ENCODE measurements around the gene ACAP2.

The ACAP2 gene

GRCh38 chr3:195271410-195272243 lies 171.2 kb downstream of the ACAP2 start:
- TF ChIP-seq GATA1 (IDR thresholded peaks at IDR 0.05; ENCODE audit: low read depth, low read length): no peak
- no peak for TF ChIP-seq POLR2A (IDR thresholded peaks at IDR 0.05; ENCODE audit: low read length)
- DNase-seq: peak; percentile 94 to 96

- peak; percentile 90 to 94 for DNase-seq
- TF ChIP-seq GATA1 (IDR thresholded peaks at IDR 0.05; ENCODE audit: low read depth, low read length) (no peak), POLR2A (IDR thresholded peaks at IDR 0.05; ENCODE audit: low read length) (peak; percentile 60)
Observed at GRCh38 chr3:195270817-195271409, 171.9 kb downstream of the ACAP2 start, which contains the start of gene XXYLT1. TSS of gene XXYLT1 (minus strand) at chr3:195271159. CDS start at chr3:195271058, 101 bp downstream.

- TF ChIP-seq POLR2A (IDR thresholded peaks at IDR 0.05; ENCODE audit: low read length) (no peak), GATA1 (IDR thresholded peaks at IDR 0.05; ENCODE audit: low read depth, low read length) (no peak)
- peak; percentile 78 to 79 for DNase-seq
Observed at GRCh38 chr3:195270079-195270816, 172.6 kb downstream of the ACAP2 start.

DNA sequence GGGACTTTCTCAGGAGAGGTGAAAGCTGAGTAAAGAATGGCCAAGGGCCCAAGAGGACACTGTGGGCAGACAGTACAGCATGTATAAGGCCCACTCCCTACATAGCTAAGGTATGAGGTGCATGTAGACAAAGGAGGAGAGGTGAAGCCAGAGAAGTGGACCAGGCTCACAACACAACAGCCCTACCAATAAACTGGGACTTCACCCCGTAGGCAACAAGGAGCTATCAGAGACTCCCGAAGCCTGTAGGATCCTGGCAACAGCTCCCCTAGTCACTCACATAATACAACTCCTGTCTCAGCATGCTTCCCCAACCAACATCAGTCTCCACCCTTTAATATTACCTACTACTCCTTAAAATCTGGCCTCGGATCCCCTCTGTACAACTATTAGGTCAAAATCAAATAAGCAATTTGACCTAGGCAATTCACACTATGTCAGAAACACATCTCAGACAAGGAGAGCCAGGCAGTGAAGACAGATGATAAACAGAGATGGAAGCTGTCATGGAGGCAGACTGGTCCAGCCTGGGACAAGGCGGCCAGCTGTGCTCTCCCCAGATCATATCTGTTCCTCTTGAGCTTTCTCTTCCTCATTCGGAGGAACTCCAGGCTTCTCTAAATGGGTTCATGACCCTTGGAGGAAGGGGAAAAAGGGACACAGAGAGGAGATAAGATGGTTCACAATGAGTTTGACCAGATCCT lies 173.3 kb downstream of the ACAP2 start:
- TF ChIP-seq POLR2A (IDR thresholded peaks at IDR 0.05; ENCODE audit: low read length) (no peak), GATA1 (IDR thresholded peaks at IDR 0.05; ENCODE audit: low read depth, low read length) (no peak)
- DNase-seq: peak; percentile 44 to 54

DNA sequence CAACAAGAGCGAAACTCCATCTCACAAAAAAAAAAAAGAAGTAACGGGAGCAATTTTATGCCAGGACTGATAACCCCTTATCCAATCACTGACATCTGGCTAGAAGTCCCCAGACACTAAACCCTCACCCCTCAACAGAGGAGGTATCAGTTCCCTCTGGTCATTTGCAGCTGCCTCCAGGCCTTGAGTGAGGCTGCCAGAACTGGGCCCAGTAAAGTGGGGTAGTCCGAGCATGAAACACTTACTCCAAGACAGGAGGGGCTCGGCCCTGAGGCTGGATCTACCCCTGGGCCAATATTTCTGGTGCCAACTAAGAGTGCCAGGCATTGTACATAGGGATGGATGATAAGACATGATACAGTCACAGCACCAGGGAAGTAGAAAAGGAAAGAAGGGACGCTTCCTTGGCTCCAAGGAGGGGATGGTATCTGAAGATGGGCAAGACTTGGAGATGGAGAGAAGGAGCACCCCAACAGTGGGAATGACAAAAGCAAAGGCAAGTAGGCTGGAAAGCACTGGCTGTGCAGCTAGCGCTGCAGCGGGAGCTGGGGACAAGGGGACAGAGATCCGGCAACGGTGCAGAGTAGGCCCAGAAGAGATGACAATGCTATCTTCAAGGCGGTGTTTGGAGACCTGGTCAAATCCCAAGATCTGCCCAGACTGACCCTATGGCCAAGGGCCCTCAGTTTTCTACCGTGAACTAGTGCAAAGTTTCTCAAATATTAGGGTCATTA lies 174.1 kb downstream of the ACAP2 start:
- peak; percentile 12 to 70 for DNase-seq
- TF ChIP-seq POLR2A (IDR thresholded peaks at IDR 0.05; ENCODE audit: low read length) (no peak), GATA1 (IDR thresholded peaks at IDR 0.05; ENCODE audit: low read depth, low read length) (no peak)

GRCh38 chr3:195267096-195267495 lies 175.7 kb downstream of the ACAP2 start:
- TF ChIP-seq POLR2A (IDR thresholded peaks at IDR 0.05; ENCODE audit: low read length) (no peak), GATA1 (IDR thresholded peaks at IDR 0.05; ENCODE audit: low read depth, low read length) (no peak)

GRCh38 chr3:195266428-195266827 lies 176.4 kb downstream of the ACAP2 start:
- no peak for DNase-seq
- TF ChIP-seq POLR2A (IDR thresholded peaks at IDR 0.05; ENCODE audit: low read length): no peak
- TF ChIP-seq GATA1 (IDR thresholded peaks at IDR 0.05; ENCODE audit: low read depth, low read length): no peak

More at GRCh38 chr3:195267096-195267495, 175.7 kb downstream of the ACAP2 start:
- DNase-seq: no peak

DNA sequence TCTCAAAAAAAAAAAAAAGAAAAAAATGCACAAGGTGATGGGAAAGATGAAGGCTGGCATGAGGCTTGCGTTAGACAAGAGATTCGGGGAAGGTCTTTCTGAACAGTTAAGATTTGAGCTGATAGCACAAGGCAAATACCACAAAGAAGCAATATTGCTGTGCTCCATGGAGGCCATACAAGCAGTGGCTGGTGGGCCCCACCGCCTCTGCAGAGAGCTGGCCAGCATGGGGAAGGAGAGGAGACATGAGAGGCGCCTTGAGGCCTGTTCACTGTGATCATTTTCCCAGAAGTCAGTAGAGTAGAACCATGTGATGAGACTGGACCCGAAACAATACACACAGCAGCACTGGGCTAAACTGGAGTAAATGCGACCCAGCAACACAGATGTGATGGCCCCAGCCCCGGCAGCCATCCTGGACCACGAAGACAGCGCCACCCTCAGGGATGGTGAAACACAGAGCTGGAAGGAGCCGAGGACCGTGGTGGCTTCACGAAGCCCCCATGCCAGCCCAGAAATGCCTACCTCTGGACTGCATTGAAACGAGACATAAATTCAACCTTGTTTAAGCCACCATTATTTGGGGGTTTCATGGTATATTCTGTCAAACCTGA lies 177.3 kb downstream of the ACAP2 start:
- DNase-seq: no peak
- TF ChIP-seq POLR2A (IDR thresholded peaks at IDR 0.05; ENCODE audit: low read length) (no peak), GATA1 (IDR thresholded peaks at IDR 0.05; ENCODE audit: low read depth, low read length) (no peak)

- peak; percentile 31 to 76 for DNase-seq
- TF ChIP-seq GATA1 (IDR thresholded peaks at IDR 0.05; ENCODE audit: low read depth, low read length) (no peak), POLR2A (IDR thresholded peaks at IDR 0.05; ENCODE audit: low read length) (no peak)
Observed at GRCh38 chr3:195263925-195264600, 178.8 kb downstream of the ACAP2 start.

DNA sequence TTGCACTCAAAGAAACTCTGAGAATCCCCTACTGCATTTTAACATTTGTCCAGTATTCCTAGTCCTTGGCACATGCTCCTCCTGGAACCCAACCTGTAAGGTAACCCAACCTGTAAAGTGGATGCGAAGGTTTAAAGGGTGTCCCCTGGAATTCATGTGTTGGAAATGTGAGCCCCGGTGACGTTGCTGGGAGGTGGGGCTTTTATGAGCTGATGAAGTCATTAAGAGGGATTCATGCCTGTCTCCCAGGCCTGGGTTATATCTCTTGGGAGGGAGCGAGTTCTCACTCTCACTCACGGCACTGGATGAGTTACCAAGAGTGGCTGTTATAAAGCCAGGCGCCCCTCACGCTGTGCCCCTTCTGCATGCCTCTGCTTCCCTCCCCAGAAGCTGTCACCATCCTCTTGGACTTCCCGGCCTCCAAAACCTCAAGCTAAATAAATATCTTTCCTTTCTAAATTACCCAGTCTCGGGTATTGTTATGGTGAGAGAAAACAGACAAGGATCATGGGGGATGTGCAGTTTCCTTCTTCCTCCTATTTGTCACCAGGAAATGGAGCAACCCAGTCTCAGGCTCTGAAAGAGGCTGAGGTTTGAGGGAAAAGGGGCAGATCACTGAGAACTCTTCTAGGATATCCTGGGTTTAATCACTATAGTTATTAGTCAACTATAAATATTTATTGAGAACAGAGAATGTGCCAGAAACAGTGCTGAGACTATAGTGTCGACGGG lies 179.5 kb downstream of the ACAP2 start:
- TF ChIP-seq POLR2A (IDR thresholded peaks at IDR 0.05; ENCODE audit: low read length) (no peak), GATA1 (IDR thresholded peaks at IDR 0.05; ENCODE audit: low read depth, low read length) (no peak)

DNA sequence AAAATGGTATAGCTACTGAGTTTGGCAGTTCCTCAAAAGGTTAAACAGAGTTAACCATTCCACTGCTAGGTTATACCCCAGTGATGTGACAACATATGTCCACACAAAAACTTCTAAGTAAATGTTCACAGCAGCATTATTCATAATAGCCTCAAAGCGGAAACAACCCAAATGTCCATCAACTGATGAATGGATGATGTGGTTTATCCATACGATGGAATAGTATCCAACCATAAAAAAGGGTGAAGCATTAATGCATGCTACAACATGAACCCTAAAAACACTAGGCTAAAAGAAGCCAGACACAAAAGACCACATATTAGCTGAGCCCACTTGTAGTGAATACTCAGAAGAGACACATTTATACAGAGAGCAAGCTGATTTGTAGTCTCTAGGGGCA lies 180.9 kb downstream of the ACAP2 start:
- DNase-seq: no peak
- TF ChIP-seq POLR2A (IDR thresholded peaks at IDR 0.05; ENCODE audit: low read length) (no peak), GATA1 (IDR thresholded peaks at IDR 0.05; ENCODE audit: low read depth, low read length) (no peak)

More for the DNA sequence above, 179.5 kb downstream of the ACAP2 start:
- no peak for DNase-seq
